CD4-positive, alpha-beta T cell treated with Interferon gamma for 1 hour (primary cell): ENCODE measurements around the gene EML2.
"Not testable (repeated sequence)": the region's sequence is repeated elsewhere in the genome, so short reads cannot be mapped to it uniquely, and the experiment has no call there.

Experiments used
- DNase-seq: peaks from one replicate; pipeline ENCODE4 v3.0.0-alpha.2; 2020

EML2 gene

DNA sequence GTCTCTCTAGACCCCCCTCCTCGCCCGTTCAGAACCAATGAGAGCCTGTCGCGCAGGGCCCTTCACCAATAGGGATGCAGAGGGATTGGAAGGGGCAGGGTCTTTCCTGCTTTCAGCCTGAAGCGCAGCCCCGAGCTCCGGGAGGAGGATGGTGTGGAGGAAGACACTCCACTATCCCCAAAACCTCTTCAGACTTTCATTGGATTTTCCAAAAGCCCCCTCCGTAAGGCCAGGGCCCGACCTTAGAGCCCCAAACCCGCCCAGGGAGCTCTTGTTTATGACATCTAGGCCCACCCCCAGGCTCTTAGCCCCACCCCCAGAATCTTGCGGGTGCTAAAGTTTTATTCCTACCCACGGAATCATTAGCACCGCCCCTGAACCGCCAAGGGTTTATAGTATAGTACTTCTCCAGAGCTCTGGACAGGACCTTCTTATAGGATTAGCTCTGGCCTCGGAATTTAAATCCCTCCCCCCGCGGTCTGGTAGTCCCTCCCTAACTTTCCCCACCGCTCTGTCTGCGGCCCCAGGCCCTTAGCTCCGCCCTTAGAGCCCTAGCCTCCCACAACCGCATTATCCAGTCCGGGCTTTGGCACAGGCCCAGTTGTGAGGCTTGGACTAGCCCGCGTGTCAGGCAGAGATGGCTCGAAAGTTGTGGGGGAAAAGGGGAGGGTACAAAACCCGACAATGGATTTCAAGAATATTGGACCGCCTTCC, 6.6 kb upstream of the EML2 start:
- peak; percentile 82 for DNase-seq

GRCh38 chr19:45645068-45645630, 6.0 kb upstream of the EML2 start:
- no peak for DNase-seq

DNA sequence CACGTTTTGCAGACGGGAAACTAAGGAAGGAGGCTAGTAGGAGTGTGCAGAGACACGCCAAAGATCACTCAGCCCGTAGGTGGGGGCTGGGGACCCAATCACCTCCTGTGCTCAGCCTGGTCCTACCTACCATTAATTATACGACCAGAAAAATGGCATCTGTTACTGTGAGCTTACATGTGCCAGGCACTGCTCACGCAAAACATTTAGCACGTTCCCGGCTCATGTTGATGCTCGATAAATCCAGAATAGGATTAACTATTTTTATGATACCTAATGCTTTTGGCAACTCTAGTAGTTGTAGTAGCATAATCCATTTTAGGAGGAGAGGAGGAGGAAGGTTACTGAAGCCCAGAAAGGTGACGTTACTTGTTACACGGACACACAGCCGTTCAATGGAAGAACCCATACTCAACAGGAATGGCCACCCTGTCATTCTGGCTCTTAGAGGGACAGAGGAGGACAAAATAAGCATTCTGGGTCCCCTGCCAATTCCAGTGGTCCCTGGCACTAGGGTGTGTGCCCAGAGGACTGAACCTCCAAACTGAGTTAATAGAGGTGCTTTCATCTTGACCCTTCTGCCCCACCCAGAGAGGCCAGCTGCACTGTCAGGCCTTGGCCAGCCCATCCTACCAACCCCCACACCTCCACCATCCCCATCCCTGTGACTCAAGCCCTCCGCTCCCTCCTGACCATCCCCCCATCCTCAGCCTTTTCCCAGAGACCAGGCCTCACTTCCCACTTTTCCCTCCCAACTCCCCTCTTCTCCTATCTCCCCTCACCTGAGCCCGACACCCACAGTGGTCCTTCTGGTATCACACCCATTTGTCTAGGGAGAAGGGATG, 5.0 kb upstream of the EML2 start:
- DNase-seq: no peak

GRCh38 chr19:45643024-45643926, 4.1 kb upstream of the EML2 start:
- DNase-seq: peak; percentile 88

DNA sequence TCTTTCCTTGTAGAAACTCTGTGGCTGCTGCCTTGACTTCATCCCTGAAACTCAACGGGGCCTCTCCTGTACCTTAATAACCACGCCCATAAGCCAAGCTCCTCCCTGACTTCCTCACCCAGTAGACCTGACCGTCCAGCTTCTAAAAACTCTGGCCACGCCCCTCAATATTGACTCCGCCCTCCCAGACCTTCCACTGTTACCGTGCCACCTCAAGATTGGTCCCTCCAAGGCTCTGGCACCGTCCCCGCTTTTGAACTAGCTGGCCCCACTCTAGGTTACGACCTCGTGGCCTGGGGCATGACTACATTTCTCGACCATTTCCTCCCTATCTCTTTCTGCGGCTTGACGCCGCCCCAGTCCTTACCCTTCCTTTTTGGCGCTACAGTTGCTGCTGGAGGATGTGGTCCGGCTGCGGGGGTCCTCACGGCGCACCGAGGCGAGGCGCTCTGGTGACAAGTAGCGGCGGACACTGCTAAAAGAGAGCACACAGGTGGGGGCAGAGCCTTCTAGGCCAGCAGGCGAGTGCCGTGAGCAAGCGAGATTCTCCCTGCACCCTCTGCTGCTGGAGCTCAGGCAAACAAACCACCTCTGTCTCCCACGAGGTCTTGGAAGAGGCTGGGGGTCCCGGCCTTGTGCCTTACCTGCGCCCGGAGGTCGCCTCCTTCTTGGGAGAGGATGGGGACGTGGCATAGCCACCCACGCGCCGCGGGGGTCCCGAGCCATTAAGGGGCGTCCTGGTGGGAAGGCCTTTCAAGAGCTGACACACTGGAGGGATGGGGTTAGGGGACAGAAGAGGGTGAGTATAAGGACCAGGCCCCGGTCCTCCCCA, 2.3 kb upstream of the EML2 start:
- peak; percentile 88 for DNase-seq

- no peak for DNase-seq
Observed at GRCh38 chr19:45640849-45641273, 1.7 kb upstream of the EML2 start.

GRCh38 chr19:45637890-45638667, 1.1 kb downstream of the EML2 start:
- DNase-seq: no peak

- DNase-seq: no peak
Observed at GRCh38 chr19:45636902-45637301, 2.3 kb downstream of the EML2 start.

GRCh38 chr19:45636275-45636674, 2.9 kb downstream of the EML2 start:
- no peak for DNase-seq

DNA sequence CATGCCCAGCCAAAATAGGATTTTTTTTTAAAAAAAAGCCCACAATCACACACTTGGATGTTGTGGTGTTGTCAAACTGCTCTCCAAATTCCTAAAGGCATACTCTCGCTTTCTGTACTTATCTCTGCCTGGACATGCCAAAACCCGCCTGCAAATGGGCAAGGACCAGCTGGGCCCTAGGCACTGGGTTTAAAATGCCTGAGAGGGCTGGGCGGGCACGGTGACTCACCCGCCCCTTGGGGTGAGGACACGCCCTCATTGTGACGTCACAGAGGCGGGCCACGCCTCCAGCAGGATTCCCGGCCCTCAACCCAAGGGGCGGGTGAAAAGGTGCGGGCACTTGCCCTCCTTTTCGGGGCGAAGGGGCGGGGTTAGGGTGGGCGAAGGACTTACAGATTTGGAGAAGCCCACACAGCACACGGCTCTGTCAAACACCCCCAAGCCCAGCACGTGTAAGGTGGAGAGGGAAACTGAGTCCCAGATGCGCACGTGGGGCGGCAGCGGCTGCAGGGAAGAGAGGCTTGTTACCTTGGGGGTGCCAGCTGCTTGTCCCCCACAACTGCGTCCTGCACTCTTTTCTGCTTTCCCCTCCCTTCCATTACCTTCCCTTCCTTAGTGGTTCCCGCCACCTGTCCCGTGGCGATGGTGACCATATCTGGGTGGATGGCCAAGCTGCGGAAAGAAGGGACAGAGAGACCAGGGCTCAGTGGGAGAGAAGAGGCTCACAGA, 6.6 kb downstream of the EML2 start:
- peak; percentile 17 for DNase-seq

DNA sequence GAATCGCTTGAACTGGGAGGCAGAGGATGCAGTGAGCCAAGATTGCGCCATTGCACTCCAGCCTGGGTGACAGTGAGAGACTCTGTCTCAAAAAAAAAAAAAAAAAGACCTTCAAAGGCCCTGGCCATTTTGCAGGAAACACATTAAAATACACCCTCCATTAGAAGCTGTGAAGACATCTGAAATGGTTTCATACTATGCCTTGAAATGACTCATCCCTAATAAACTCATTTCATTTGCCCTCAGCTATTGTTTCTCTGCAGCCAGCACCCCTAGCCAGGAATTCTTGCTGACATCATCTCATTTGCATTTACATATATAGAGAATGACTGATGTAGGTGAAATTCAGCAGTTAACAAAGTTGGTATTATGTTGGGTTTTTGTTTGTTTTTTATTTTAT, 8.7 kb downstream of the EML2 start:
- DNase-seq: no peak

DNA sequence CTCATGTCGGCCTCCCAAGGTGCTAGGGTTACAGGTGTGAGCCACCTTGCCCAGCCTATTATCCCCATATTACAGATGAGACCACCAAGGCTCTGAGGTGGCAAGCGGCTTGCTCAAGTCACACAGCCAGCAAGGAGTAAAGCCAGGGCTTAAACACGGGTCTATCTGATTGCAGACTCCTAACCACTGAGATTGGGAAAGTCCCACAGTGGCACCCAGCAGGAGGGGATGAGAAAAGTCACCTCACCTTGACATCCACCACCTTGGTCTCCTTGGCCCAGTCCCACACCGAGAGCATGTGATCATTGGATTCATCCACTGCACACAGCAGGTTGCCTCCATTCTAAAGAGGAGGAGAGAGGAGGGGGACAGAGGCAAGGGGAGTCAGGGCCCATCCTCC, 9.5 kb downstream of the EML2 start:
- DNase-seq: no peak

- not testable (repeated sequence) for DNase-seq
Observed at GRCh38 chr19:45628219-45628618, 11.0 kb downstream of the EML2 start.

- no peak for DNase-seq
Observed at GRCh38 chr19:45623984-45624383, 15.2 kb downstream of the EML2 start.

GRCh38 chr19:45621976-45622503, 17.2 kb downstream of the EML2 start:
- DNase-seq: no peak

DNA sequence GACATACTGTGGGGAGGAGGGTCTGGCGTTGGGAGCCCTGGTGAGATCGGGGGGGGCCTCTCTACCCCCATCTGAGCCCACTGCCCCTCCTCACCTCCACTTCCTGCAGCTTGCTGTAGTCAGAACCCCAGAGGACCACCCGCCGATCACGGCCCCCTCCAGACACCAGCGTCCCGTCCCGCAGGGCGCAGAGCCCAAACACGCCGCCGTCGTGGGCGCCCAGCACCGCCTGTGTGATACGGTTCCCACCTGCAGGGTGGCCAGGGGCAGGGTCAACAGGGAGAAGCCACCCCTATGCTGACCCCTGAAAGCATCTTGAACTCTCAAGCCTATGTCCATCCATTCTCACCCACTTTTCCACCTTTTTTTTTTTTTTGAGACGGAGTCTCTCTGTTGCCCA, 17.8 kb downstream of the EML2 start:
- no peak for DNase-seq

GRCh38 chr19:45616704-45617017, 22.5 kb downstream of the EML2 start:
- no peak for DNase-seq

DNA sequence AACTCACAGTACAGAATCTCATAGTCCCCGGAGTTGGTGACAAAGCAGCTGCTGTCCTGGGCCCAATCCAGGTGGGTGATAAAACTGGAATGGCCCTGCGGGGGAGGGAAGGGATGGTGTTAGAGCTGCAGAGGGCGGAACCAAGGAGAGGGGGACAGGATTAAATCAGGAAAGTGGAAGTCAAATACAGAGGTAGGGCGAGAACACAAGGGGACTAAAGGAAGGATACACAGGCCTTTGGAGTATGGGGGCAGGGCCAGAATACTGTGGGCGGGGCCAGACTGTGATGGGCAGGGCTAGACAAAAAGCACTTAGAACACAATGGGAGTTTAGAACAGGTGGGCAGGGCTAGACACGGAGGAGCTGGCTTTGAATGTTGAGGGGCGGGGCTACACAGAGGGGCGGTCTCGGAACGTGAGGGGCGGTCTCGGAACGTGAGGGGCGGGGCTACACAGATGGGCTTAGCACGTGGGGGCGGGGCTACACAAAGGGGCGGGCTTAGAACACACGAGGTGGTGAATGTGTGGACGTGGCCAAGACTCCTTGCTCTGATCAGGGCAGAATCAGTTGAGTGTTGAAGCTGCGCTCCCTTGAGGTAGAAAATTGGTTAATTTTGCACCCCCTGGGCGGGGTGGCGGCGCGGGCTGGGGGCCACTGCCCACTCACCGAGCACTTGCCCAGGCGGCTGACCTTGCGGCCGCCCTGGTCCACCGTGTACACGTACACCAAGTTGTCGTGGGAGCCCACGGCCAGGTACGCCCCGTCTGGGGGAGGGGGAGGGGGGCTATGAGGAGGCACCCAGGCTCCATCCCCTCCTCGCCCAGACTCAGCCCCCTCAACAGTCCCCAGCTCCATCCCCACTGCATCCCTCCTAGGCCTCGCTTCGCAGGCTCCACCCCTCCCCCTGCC, 23.1 kb downstream of the EML2 start:
- DNase-seq: peak; percentile 77

- not testable (repeated sequence) for DNase-seq
Observed at GRCh38 chr19:45615056-45615455, 24.1 kb downstream of the EML2 start.
